HL-60 (cell line): Measurements from ENCODE around the gene CST8.

ENCODE experiments used
- DNase-seq, 2 experiments: peaks; one replicate each; pipeline ENCODE4 v3.0.0-alpha.2; 2010 to 2020; ENCODE audit warnings: low read depth in 1 of 2, low spot score in 1 of 2
- H3K27ac ChIP-seq: fragments of 250-450 bp; sonication (Bioruptor Pico); replicated peaks from 2 replicates; pipeline ENCODE4 v1.5.1; 2020; ENCODE audit warnings: mild to moderate bottlenecking, moderate library complexity
- H3K27me3 ChIP-seq: fragments of 250-450 bp; sonication (Bioruptor Pico); 2 replicates; pipeline ENCODE4 v1.5.1; 2021; ENCODE audit warnings: mild to moderate bottlenecking, moderate library complexity; ENCODE audit not compliant: insufficient read depth, poor library complexity, severe bottlenecking
- H3K4me3 ChIP-seq: replicated peaks from 2 replicates; pipeline ENCODE4 v1.5.1; 2011; ENCODE audit warnings: mild to moderate bottlenecking, control low read depth, low read length; ENCODE audit not compliant: insufficient read depth
- CTCF ChIP-seq: IDR thresholded peaks from one replicate; pipeline ENCODE4 v1.5.1; 2011; ENCODE audit warnings: low read length, control low read depth, inconsistent platforms; ENCODE audit not compliant: insufficient read depth
- GABPA ChIP-seq: IDR thresholded peaks from 2 replicates; pipeline ENCODE4 v1.6.1; 2012; ENCODE audit warnings: low read depth
- POLR2AphosphoS5 ChIP-seq: IDR thresholded peaks from 2 replicates; pipeline ENCODE4 v1.6.1; 2012; ENCODE audit warnings: low read depth
- REST ChIP-seq: IDR thresholded peaks from 2 replicates; pipeline ENCODE4 v1.6.1; 2012; ENCODE audit warnings: low read depth; ENCODE audit not compliant: insufficient replicate concordance
- SPI1 ChIP-seq: IDR thresholded peaks from 2 replicates; pipeline ENCODE4 v1.6.1; 2012; ENCODE audit warnings: low read depth, mild to moderate bottlenecking, borderline replicate concordance

CST8 gene

GRCh38 chr20:23517719-23518118 is 26.8 kb downstream of the CST8 start:
- DNase-seq, result no peak
- H3K4me3 ChIP-seq, result no peak overlapping the region
- H3K27me3 ChIP-seq, result peaks cover 2% of the 10 kb centered on the region
- no peak overlapping the region for H3K27ac ChIP-seq
- no peak for TF ChIP-seq SPI1
- TF ChIP-seq REST, result no peak
- TF ChIP-seq POLR2AphosphoS5, result no peak
- no peak for TF ChIP-seq GABPA
- no peak for TF ChIP-seq CTCF

GRCh38 chr20:23519556-23519955 is 28.6 kb downstream of the CST8 start:
- no peak overlapping the region for H3K27ac ChIP-seq
- no peak overlapping the region for H3K4me3 ChIP-seq
- TF ChIP-seq CTCF (no peak), SPI1 (no peak), REST (no peak), POLR2AphosphoS5 (no peak), GABPA (no peak)
- DNase-seq, result no peak
- H3K27me3 ChIP-seq, result peaks cover 2% of the 10 kb centered on the region

- no peak for DNase-seq
- TF ChIP-seq CTCF (no peak), POLR2AphosphoS5 (no peak), GABPA (no peak)
- H3K27ac ChIP-seq, result no peak overlapping the region
- H3K27me3 ChIP-seq, result peaks cover 2% of the 10 kb centered on the region
- H3K4me3 ChIP-seq, result no peak overlapping the region
Measured at GRCh38 chr20:23520185-23520584, 29.3 kb downstream of the CST8 start.

- Histone ChIP-seq H3K4me3 (no peak overlapping the region), H3K27ac (no peak overlapping the region), H3K27me3 (peaks cover 2% of the 10 kb centered on the region)
- no peak for TF ChIP-seq POLR2AphosphoS5
- no peak for TF ChIP-seq CTCF
- TF ChIP-seq GABPA, result no peak
- TF ChIP-seq SPI1, result no peak
- no peak for TF ChIP-seq REST
- DNase-seq, result no peak
Measured at GRCh38 chr20:23524146-23524545, 33.2 kb downstream of the CST8 start.
